ENCODE measurements around the gene MYO5A. TPM values are rescaled to one million over a fixed set of nuclear protein-coding genes. Genes with fewer than 3 reads are reported as not detected.
A peak's percentile ranks its signal among the peaks of the same experiment; 100 is the strongest.
"Not testable (repeated sequence)": the region's sequence is repeated elsewhere in the genome, so short reads cannot be mapped to it uniquely, and the experiment has no call there.

Gene MYO5A
- total RNA-seq, 2 donors from 2014 or later, result 50.6 to 58.4 TPM

GRCh38 chr15:52295421-52296001 lies 233.2 kb downstream of the MYO5A start, which contains the start of gene MYO5C:
Gene MYO5C (minus strand): TSS chr15:52295804. CDS start chr15:52295636, 168 bp downstream.
- Mint-ChIP-seq H3K4me3 (peak within 1 kb of the TSS; percentile 72), H3K27ac (peak within 1 kb of the TSS; percentile 14), H3K36me3 (ENCODE audit: low read depth) (peaks cover 6% of the 10 kb centered on the region), H3K27me3 (peaks cover 38% of the 10 kb centered on the region), H3K4me1 (peaks cover 9% of the 10 kb centered on the region)
- H3K9me3 ChIP-seq (ENCODE audit: control insufficient read depth, low read length, poor library complexity, severe bottlenecking), result no peaks in the 10 kb centered on the region
- ATAC-seq (peak; percentile 49), DNase-seq (no peak)

GRCh38 chr15:52294881-52295420 lies 233.7 kb downstream of the MYO5A start:
- H3K4me1 Mint-ChIP-seq, result peaks cover 9% of the 10 kb centered on the region
- peak overlapping the region; percentile 72 for H3K4me3 Mint-ChIP-seq
- peak overlapping the region; percentile 14 for H3K27ac Mint-ChIP-seq
- H3K36me3 Mint-ChIP-seq (ENCODE audit: low read depth), result peaks cover 3% of the 10 kb centered on the region
- ATAC-seq (no peak), DNase-seq (no peak)
- H3K9me3 ChIP-seq (ENCODE audit: control insufficient read depth, low read length, poor library complexity, severe bottlenecking), result no peaks in the 10 kb centered on the region
- H3K27me3 Mint-ChIP-seq, result peaks cover 38% of the 10 kb centered on the region

- no peaks in the 10 kb centered on the region for H3K9me3 ChIP-seq (ENCODE audit: control insufficient read depth, low read length, poor library complexity, severe bottlenecking)
- DNase-seq (no peak), ATAC-seq (no peak)
- Mint-ChIP-seq H3K36me3 (ENCODE audit: low read depth) (peaks cover 3% of the 10 kb centered on the region), H3K4me1 (peaks cover 10% of the 10 kb centered on the region), H3K27ac (no peak overlapping the region), H3K4me3 (no peak overlapping the region), H3K27me3 (peaks cover 38% of the 10 kb centered on the region)
Measured at GRCh38 chr15:52292780-52293392, 235.8 kb downstream of the MYO5A start.

GRCh38 chr15:52291204-52291603 lies 237.5 kb downstream of the MYO5A start:
- Mint-ChIP-seq H3K27me3 (peaks cover 32% of the 10 kb centered on the region), H3K36me3 (ENCODE audit: low read depth) (peaks cover 3% of the 10 kb centered on the region), H3K4me3 (no peak overlapping the region), H3K27ac (no peak overlapping the region), H3K4me1 (peaks cover 10% of the 10 kb centered on the region)
- ATAC-seq (no peak), DNase-seq (no peak)
- no peaks in the 10 kb centered on the region for H3K9me3 ChIP-seq (ENCODE audit: control insufficient read depth, low read length, poor library complexity, severe bottlenecking)

GRCh38 chr15:52290800-52291199 lies 237.9 kb downstream of the MYO5A start:
- no peak for DNase-seq

GRCh38 chr15:52290329-52290728 lies 238.4 kb downstream of the MYO5A start:
- peak overlapping the region; percentile 1 for H3K27ac Mint-ChIP-seq
- H3K4me1 Mint-ChIP-seq, result peaks cover 10% of the 10 kb centered on the region
- H3K4me3 Mint-ChIP-seq, result no peak overlapping the region
- H3K27me3 Mint-ChIP-seq, result peaks cover 30% of the 10 kb centered on the region
- no peak for ATAC-seq
- peaks cover 3% of the 10 kb centered on the region for H3K36me3 Mint-ChIP-seq (ENCODE audit: low read depth)
- H3K9me3 ChIP-seq (ENCODE audit: control insufficient read depth, low read length, poor library complexity, severe bottlenecking), result no peaks in the 10 kb centered on the region
- no peak for DNase-seq

More at GRCh38 chr15:52290800-52291199, 237.9 kb downstream of the MYO5A start:
- H3K4me3 Mint-ChIP-seq, result no peak overlapping the region
- peaks cover 30% of the 10 kb centered on the region for H3K27me3 Mint-ChIP-seq
- peaks cover 3% of the 10 kb centered on the region for H3K36me3 Mint-ChIP-seq (ENCODE audit: low read depth)
- H3K27ac Mint-ChIP-seq, result no peak overlapping the region
- no peaks in the 10 kb centered on the region for H3K9me3 ChIP-seq (ENCODE audit: control insufficient read depth, low read length, poor library complexity, severe bottlenecking)
- no peak for ATAC-seq
- H3K4me1 Mint-ChIP-seq, result peaks cover 10% of the 10 kb centered on the region

GRCh38 chr15:52289629-52290081 lies 239.0 kb downstream of the MYO5A start:
- H3K9me3 ChIP-seq (ENCODE audit: control insufficient read depth, low read length, poor library complexity, severe bottlenecking), result no peaks in the 10 kb centered on the region
- no peak for ATAC-seq
- H3K27ac Mint-ChIP-seq, result peak overlapping the region; percentile 1

GRCh38 chr15:52288986-52289385 lies 239.7 kb downstream of the MYO5A start:
- Mint-ChIP-seq H3K27ac (no peak overlapping the region), H3K36me3 (ENCODE audit: low read depth) (peaks cover 3% of the 10 kb centered on the region), H3K27me3 (peaks cover 21% of the 10 kb centered on the region), H3K4me1 (peaks cover 10% of the 10 kb centered on the region), H3K4me3 (no peak overlapping the region)
- H3K9me3 ChIP-seq (ENCODE audit: control insufficient read depth, low read length, poor library complexity, severe bottlenecking), result no peaks in the 10 kb centered on the region
- ATAC-seq, result no peak
- no peak for DNase-seq

More at GRCh38 chr15:52289629-52290081, 239.0 kb downstream of the MYO5A start:
- Mint-ChIP-seq H3K4me1 (peaks cover 10% of the 10 kb centered on the region), H3K4me3 (no peak overlapping the region), H3K27me3 (peaks cover 27% of the 10 kb centered on the region), H3K36me3 (ENCODE audit: low read depth) (peaks cover 3% of the 10 kb centered on the region)
- no peak for DNase-seq

GRCh38 chr15:52288051-52288942 lies 240.4 kb downstream of the MYO5A start:
- Mint-ChIP-seq H3K36me3 (ENCODE audit: low read depth) (peaks cover 2% of the 10 kb centered on the region), H3K27me3 (peaks cover 14% of the 10 kb centered on the region), H3K4me3 (no peak overlapping the region), H3K27ac (no peak overlapping the region), H3K4me1 (peaks cover 10% of the 10 kb centered on the region)
- DNase-seq (no peak), ATAC-seq (no peak)
- H3K9me3 ChIP-seq (ENCODE audit: control insufficient read depth, low read length, poor library complexity, severe bottlenecking), result no peaks in the 10 kb centered on the region

- peaks cover 2% of the 10 kb centered on the region for H3K27me3 Mint-ChIP-seq
- no peak for ATAC-seq
- no peaks in the 10 kb centered on the region for H3K9me3 ChIP-seq (ENCODE audit: control insufficient read depth, low read length, poor library complexity, severe bottlenecking)
- no peak overlapping the region for H3K27ac Mint-ChIP-seq
- H3K4me1 Mint-ChIP-seq, result peaks cover 4% of the 10 kb centered on the region
- H3K4me3 Mint-ChIP-seq, result no peak overlapping the region
- DNase-seq, result no peak
- H3K36me3 Mint-ChIP-seq (ENCODE audit: low read depth), result no peaks in the 10 kb centered on the region
Measured at GRCh38 chr15:52287114-52287513, 241.6 kb downstream of the MYO5A start.

- not testable (repeated sequence) for H3K27me3 Mint-ChIP-seq; H3K27ac Mint-ChIP-seq; H3K4me3 Mint-ChIP-seq; H3K36me3 Mint-ChIP-seq (ENCODE audit: low read depth); H3K4me1 Mint-ChIP-seq; H3K9me3 ChIP-seq (ENCODE audit: control insufficient read depth, low read length, poor library complexity, severe bottlenecking); DNase-seq; ATAC-seq
Measured at GRCh38 chr15:52285941-52286340, 242.7 kb downstream of the MYO5A start.

- ATAC-seq, result no peak
- Mint-ChIP-seq H3K27me3 (peaks cover under 1% of the 10 kb centered on the region), H3K4me1 (peaks cover under 1% of the 10 kb centered on the region)
Measured at GRCh38 chr15:52284164-52284563, 244.5 kb downstream of the MYO5A start.

GRCh38 chr15:52283281-52283680 lies 245.4 kb downstream of the MYO5A start:
- Mint-ChIP-seq H3K4me1 (no peaks in the 10 kb centered on the region), H3K36me3 (ENCODE audit: low read depth) (no peaks in the 10 kb centered on the region), H3K27me3 (peaks cover 4% of the 10 kb centered on the region), H3K4me3 (no peak overlapping the region), H3K27ac (no peak overlapping the region)
- ATAC-seq (no peak), DNase-seq (no peak)
- H3K9me3 ChIP-seq (ENCODE audit: control insufficient read depth, low read length, poor library complexity, severe bottlenecking), result no peaks in the 10 kb centered on the region

More at GRCh38 chr15:52284164-52284563, 244.5 kb downstream of the MYO5A start:
- Mint-ChIP-seq H3K27ac (no peak overlapping the region), H3K4me3 (no peak overlapping the region), H3K36me3 (ENCODE audit: low read depth) (no peaks in the 10 kb centered on the region)
- DNase-seq, result no peak
- no peaks in the 10 kb centered on the region for H3K9me3 ChIP-seq (ENCODE audit: control insufficient read depth, low read length, poor library complexity, severe bottlenecking)
